Measurements from ENCODE around the gene DOCK4. TPM values are rescaled to one million over a fixed set of nuclear protein-coding genes. Genes with fewer than 3 reads are reported as not detected.

DOCK4 gene
- total and polyA plus RNA-seq, 10 of the 15 experiments (the other 5 are each of a cell fraction or from before 2014, with no cell fraction given) = 0.03 to 0.73 (median 0.38) TPM

DNA sequence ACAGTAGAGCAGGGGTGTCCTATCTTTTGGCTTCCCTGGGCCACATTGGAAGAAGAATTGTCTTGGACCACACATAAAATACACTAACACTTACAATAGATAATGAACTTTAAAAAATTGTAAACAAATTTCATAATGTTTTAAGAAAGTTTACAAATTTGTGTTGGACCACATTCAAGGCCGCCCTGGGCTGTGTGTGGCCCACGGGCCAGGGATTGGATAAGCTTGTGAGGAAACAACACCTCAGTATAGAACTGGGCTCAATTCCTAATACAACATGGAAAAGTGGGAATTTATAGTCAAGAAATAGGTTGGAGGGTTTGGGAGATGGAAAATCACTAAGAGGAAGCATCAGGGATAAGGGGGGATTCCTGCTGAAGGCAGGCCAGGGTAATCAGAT, 18.0 kb upstream of the DOCK4 start:
- no peaks in the 10 kb centered on the region for H3K4me1 ChIP-seq (ENCODE audit: control insufficient read depth, insufficient read depth, low read length)
- H3K9ac ChIP-seq (ENCODE audit: control insufficient read depth, insufficient read depth, low read length) = no peak overlapping the region
- in situ Hi-C loops (cut with MboI) = no loop called here
- intact Hi-C loops (cut with micrococcal nuclease; ENCODE audit: unreplicated experiment) = no loop called here
- ChIA-PET POLR2A (interaction anchor here (0.7 kb wide), 1 partner anchor 32 kb away, joined by 3 read pairs; no protein-coding TSS in a partner anchor), RAD21 (ENCODE audit: unreplicated experiment) (no interaction called here), SMC1A (ENCODE audit: uncharacterized antibody, unreplicated experiment) (interaction anchor here (1.3 kb wide), 1 partner anchor 67 kb away, joined by 4 read pairs; no protein-coding TSS in a partner anchor), CTCF (no interaction called here)
- H3K27me3 ChIP-seq (replicated peaks in 1 of 2; ENCODE audit: control insufficient read depth in 2 of 2, insufficient read depth in 2 of 2, low read length in 1 of 2) = no peaks in the 10 kb centered on the region
- no peak for ATAC-seq
- H3K9me3 ChIP-seq (replicated peaks; ENCODE audit: control insufficient read depth, insufficient read depth, low read length) = peaks cover 1% of the 10 kb centered on the region; the same call in 1 of the 3 replicates
- DNase-seq (ENCODE audit: low read depth, low spot score) = no peak
- H2AFZ ChIP-seq (ENCODE audit: control insufficient read depth, low read depth, low read length) = no peak overlapping the region
- H3K36me3 ChIP-seq (ENCODE audit: control insufficient read depth in 2 of 2, insufficient read depth in 2 of 2, low read length in 1 of 2) = no peaks in the 10 kb centered on the region
- no peaks in the 10 kb centered on the region for H4K20me1 ChIP-seq (ENCODE audit: control insufficient read depth, insufficient read depth)
- no peaks in the 10 kb centered on the region; the same call in 1 of the 2 replicates for H3K79me2 ChIP-seq (ENCODE audit: control insufficient read depth, insufficient read depth, low read length)
- 95% methylated on average over 2 of the region's 2 CpGs for WGBS (ENCODE audit: insufficient coverage, insufficient replicate concordance, low lambda C conversion rate, missing lambda C conversion rate)
- TF ChIP-seq DPF2 (IDR thresholded peaks at IDR 0.05) (no peak), RELA (IDR thresholded peaks at IDR 0.05; ENCODE audit: borderline replicate concordance, partially characterized antibody) (no peak), TAF1 (IDR thresholded peaks at IDR 0.05; ENCODE audit: borderline replicate concordance, low read depth, low read length) (no peak), ZNF384 (IDR thresholded peaks at IDR 0.05; ENCODE audit: borderline replicate concordance, low read depth, low read length) (no peak), KDM1A (IDR thresholded peaks at IDR 0.05; ENCODE audit: borderline replicate concordance) (no peak), ZNF622 (IDR thresholded peaks at IDR 0.05) (no peak), BACH1 (IDR thresholded peaks at IDR 0.05; ENCODE audit: borderline replicate concordance) (no peak), SUPT20H (IDR thresholded peaks at IDR 0.05; ENCODE audit: borderline replicate concordance, control insufficient read depth, low read depth, low read length) (no peak), CBX5 (IDR thresholded peaks at IDR 0.05; ENCODE audit: low read depth) (no peak), RFX5 (IDR thresholded peaks at IDR 0.05; ENCODE audit: low read depth, low read length) (no peak), CBFB (IDR thresholded peaks at IDR 0.05; ENCODE audit: low read depth) (no peak), POLR2AphosphoS5 (IDR thresholded peaks at IDR 0.05; ENCODE audit: low read length) (no peak), ATF7 (IDR thresholded peaks at IDR 0.05; ENCODE audit: low read depth) (no peak), BHLHE40 (IDR thresholded peaks at IDR 0.05; ENCODE audit: borderline replicate concordance in 1 of 2, low read depth in 2 of 2, low read length in 1 of 2) (no peak), NFIC (IDR thresholded peaks at IDR 0.05; ENCODE audit: low read depth, low read length) (no peak), HDGF (IDR thresholded peaks at IDR 0.05) (no peak)
- TF ChIP-seq, protein P1, sequence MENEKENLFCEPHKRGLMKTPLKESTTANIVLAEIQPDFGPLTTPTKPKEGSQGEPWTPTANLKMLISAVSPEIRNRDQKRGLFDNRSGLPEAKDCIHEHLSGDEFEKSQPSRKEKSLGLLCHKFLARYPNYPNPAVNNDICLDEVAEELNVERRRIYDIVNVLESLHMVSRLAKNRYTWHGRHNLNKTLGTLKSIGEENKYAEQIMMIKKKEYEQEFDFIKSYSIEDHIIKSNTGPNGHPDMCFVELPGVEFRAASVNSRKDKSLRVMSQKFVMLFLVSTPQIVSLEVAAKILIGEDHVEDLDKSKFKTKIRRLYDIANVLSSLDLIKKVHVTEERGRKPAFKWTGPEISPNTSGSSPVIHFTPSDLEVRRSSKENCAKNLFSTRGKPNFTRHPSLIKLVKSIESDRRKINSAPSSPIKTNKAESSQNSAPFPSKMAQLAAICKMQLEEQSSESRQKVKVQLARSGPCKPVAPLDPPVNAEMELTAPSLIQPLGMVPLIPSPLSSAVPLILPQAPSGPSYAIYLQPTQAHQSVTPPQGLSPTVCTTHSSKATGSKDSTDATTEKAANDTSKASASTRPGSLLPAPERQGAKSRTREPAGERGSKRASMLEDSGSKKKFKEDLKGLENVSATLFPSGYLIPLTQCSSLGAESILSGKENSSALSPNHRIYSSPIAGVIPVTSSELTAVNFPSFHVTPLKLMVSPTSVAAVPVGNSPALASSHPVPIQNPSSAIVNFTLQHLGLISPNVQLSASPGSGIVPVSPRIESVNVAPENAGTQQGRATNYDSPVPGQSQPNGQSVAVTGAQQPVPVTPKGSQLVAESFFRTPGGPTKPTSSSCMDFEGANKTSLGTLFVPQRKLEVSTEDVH (IDR thresholded peaks at IDR 0.05; ENCODE audit: low read depth, partially characterized antibody) = no peak
- TF ChIP-seq, protein P2, sequence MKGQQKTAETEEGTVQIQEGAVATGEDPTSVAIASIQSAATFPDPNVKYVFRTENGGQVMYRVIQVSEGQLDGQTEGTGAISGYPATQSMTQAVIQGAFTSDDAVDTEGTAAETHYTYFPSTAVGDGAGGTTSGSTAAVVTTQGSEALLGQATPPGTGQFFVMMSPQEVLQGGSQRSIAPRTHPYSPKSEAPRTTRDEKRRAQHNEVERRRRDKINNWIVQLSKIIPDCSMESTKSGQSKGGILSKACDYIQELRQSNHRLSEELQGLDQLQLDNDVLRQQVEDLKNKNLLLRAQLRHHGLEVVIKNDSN (IDR thresholded peaks at IDR 0.05; ENCODE audit: borderline replicate concordance, extremely low read length, insufficient read depth, low read depth, low read length) = no peak
- TF ChIP-seq, protein P3, sequence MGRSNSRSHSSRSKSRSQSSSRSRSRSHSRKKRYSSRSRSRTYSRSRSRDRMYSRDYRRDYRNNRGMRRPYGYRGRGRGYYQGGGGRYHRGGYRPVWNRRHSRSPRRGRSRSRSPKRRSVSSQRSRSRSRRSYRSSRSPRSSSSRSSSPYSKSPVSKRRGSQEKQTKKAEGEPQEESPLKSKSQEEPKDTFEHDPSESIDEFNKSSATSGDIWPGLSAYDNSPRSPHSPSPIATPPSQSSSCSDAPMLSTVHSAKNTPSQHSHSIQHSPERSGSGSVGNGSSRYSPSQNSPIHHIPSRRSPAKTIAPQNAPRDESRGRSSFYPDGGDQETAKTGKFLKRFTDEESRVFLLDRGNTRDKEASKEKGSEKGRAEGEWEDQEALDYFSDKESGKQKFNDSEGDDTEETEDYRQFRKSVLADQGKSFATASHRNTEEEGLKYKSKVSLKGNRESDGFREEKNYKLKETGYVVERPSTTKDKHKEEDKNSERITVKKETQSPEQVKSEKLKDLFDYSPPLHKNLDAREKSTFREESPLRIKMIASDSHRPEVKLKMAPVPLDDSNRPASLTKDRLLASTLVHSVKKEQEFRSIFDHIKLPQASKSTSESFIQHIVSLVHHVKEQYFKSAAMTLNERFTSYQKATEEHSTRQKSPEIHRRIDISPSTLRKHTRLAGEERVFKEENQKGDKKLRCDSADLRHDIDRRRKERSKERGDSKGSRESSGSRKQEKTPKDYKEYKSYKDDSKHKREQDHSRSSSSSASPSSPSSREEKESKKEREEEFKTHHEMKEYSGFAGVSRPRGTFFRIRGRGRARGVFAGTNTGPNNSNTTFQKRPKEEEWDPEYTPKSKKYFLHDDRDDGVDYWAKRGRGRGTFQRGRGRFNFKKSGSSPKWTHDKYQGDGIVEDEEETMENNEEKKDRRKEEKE (IDR thresholded peaks at IDR 0.05) = no peak
- BruUV-seq (replicated peaks) = no TSS peak
- no peak overlapping the region for H3K4me3 ChIP-seq
- no peak overlapping the region for H3K27ac ChIP-seq (ENCODE audit: control insufficient read depth, insufficient read depth)
- FAIRE-seq = no peak
- no peak overlapping the region for H3K4me2 ChIP-seq (ENCODE audit: control insufficient read depth, insufficient read depth)
